ENCODE data around the gene ST6GALNAC2.
"Not testable (repeated sequence)": the region's sequence is repeated elsewhere in the genome, so short reads cannot be mapped to it uniquely, and the experiment has no call there.

Gene ST6GALNAC2

DNA sequence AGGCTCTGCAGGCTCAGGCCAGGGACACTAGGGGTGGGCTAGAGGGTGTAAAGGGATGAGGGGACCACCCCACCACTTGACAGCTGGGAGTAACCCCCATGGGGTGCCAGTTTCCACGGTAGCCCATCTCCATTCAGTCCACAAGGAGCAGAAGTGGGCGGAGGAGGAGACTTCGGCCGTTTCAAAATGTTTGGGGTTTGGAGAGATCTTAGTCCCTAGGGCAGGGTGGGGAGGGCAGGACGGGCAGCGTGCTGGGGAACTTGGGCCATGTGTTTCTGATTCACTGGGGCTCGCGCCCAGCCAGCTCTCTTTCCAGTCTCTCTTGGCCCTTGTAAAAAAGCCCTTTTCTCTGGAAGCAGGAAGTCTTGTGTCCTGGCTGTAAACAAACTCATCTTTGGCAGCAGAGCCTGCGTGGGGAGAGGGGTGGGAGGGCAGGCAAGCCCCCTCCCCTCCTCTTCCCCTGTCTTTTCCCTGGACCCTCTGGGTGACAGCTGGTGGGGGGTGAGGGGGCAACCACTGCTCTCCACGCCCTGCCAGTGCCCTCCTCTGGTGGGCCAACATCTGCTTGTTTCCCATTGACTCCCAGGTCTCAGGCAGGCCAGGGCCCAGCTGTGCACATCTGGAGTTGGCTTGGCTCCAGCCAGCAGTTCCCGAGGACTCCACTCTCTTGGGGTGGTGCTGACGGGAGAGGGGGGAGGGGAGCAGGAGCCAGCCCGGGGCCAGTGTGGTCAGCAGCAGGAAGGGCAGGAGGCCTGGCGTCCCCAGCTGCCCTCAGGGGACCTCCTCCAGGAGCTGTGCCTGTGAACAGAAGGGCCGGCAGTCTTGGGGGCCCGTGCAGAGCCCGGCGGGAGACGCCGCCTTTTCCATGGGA, 56.2 kb downstream of the ST6GALNAC2 start:
- H3K27me3 ChIP-seq (replicated peaks in 2 of 5; ENCODE audit: control insufficient read depth in 4 of 5, insufficient read depth in 5 of 5, low read length in 4 of 5): no peaks in the 10 kb centered on the region
- H3K4me1 ChIP-seq (ENCODE audit: control extremely low read depth in 1 of 4, control insufficient read depth in 4 of 4, insufficient read depth in 4 of 4, low read length in 3 of 4): peaks cover 3 to 37% (median 34%) of the 10 kb centered on the region in 4 experiments
- 75% methylated on average over 11 of the region's 20 CpGs for WGBS (ENCODE audit: insufficient coverage)
- H3K36me3 ChIP-seq (ENCODE audit: control insufficient read depth in 4 of 4, insufficient read depth in 4 of 4, low read length in 3 of 4): no peaks in the 10 kb centered on the region
- no peak overlapping the region for H3K27ac ChIP-seq (ENCODE audit: insufficient read depth in 1 of 2, low read depth in 1 of 2, low read length in 2 of 2, poor library complexity in 1 of 2, severe bottlenecking in 2 of 2)
- no peak for DNase-seq
- CTCF ChIA-PET: interaction anchor here (0.9 to 3.4 kb wide), 6 partner anchors 16 to 152 kb away, joined by 3 to 31 read pairs (median 4); no protein-coding TSS in a partner anchor
- no peak overlapping the region for H3K4me3 ChIP-seq (ENCODE audit: control insufficient read depth in 1 of 7, extremely low read depth in 1 of 7, insufficient read depth in 4 of 7, low read depth in 2 of 7, low read length in 6 of 7)
- H3K9me3 ChIP-seq (ENCODE audit: control extremely low read depth in 1 of 5, control insufficient read depth in 4 of 5, insufficient read depth in 2 of 5, low read depth in 1 of 5, low read length in 4 of 5): no peaks in the 10 kb centered on the region
- POLR2A ChIA-PET: interaction anchor here (2.5 kb wide), 1 partner anchor 17 kb away, joined by 13 read pairs; no protein-coding TSS in a partner anchor

DNA sequence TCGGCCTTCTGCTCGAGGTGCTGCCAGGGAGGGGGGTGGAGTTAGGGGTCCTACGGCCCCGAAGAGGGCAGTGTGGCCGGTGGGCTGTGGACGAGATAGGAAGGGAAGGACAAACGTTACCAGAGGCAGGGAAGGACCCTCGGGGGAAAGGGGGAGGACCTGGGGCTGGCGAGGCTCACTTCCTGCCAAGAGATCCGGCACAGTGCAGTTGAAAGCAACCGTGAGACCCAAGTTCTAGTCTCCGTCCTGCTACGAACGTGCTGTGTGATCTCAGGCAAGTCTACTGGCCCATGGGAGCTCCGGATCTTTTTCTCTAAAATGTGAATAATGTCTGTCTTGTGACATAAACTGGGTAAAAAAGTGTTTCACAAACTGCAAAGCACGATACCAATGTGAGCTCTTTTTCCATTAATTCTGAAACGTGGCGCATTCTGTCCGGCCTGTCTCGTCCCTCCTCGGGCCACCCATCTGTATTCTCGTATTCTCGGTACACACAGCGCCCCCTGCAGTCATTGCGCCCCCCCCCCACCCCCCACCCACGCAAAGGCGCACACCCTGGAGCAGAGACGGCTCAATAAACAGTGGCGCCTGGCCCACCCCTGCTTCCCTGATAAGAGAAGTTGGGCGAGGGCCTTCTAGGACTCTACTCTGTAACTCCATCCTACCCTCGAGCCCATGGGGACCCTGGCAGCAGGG, 57.0 kb downstream of the ST6GALNAC2 start:
- Histone ChIP-seq H3K4me1 (ENCODE audit: control extremely low read depth in 1 of 4, control insufficient read depth in 4 of 4, insufficient read depth in 4 of 4, low read length in 3 of 4) (peaks cover 3 to 37% (median 34%) of the 10 kb centered on the region in 4 experiments), H3K9me3 (ENCODE audit: control extremely low read depth in 1 of 5, control insufficient read depth in 4 of 5, insufficient read depth in 2 of 5, low read depth in 1 of 5, low read length in 4 of 5) (no peaks in the 10 kb centered on the region), H3K27ac (ENCODE audit: insufficient read depth in 1 of 2, low read depth in 1 of 2, low read length in 2 of 2, poor library complexity in 1 of 2, severe bottlenecking in 2 of 2) (no peak overlapping the region), H3K27me3 (replicated peaks in 2 of 5; ENCODE audit: control insufficient read depth in 4 of 5, insufficient read depth in 5 of 5, low read length in 4 of 5) (no peaks in the 10 kb centered on the region), H3K36me3 (ENCODE audit: control insufficient read depth in 4 of 4, insufficient read depth in 4 of 4, low read length in 3 of 4) (no peaks in the 10 kb centered on the region), H3K4me3 (ENCODE audit: control insufficient read depth in 1 of 7, extremely low read depth in 1 of 7, insufficient read depth in 4 of 7, low read depth in 2 of 7, low read length in 6 of 7) (peak overlapping the region in 2 of 7 experiments; percentile 26 to 59)
- ChIA-PET POLR2A (interaction anchor here (1.4 to 2.5 kb wide), 2 partner anchors 12 to 18 kb away, joined by 4 to 13 read pairs; partner anchors contain the start of gene PRCD), CTCF (interaction anchor here (0.8 to 3.4 kb wide), 11 partner anchors 9 to 153 kb away, joined by 3 to 31 read pairs (median 5); partner anchors contain the start of gene PRCD)
- peak in 2 of 3 donors; percentile 37 to 49 for DNase-seq
- 68% methylated on average over 25 of the region's 31 CpGs for WGBS (ENCODE audit: insufficient coverage)

DNA sequence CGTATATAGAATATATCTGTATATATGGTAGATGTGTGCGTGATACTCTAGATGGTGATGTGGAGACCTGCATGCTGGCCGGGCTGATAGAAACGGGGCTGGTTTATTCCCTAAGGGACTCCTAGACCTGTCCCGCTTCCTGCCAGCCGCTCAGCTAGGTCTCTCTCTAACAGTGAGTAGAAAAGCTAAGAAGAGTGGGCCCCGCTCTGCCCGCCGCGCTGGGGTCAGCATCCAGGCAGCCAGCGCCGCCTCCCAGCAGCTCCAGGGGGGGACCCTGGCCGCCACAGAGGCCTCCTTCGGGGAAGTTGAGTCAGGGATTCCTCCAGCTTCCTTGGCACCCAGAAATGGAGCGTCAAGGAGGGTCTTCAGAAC, 57.5 kb downstream of the ST6GALNAC2 start:
- CTCF ChIA-PET: interaction anchor here (0.5 to 3.4 kb wide), 12 partner anchors 8 to 154 kb away, joined by 3 to 31 read pairs (median 4); partner anchors contain the start of gene PRCD
- Histone ChIP-seq H3K27me3 (replicated peaks in 2 of 5; ENCODE audit: control insufficient read depth in 4 of 5, insufficient read depth in 5 of 5, low read length in 4 of 5) (no peaks in the 10 kb centered on the region), H3K36me3 (ENCODE audit: control insufficient read depth in 4 of 4, insufficient read depth in 4 of 4, low read length in 3 of 4) (no peaks in the 10 kb centered on the region), H3K27ac (ENCODE audit: insufficient read depth in 1 of 2, low read depth in 1 of 2, low read length in 2 of 2, poor library complexity in 1 of 2, severe bottlenecking in 2 of 2) (no peak overlapping the region), H3K9me3 (ENCODE audit: control extremely low read depth in 1 of 5, control insufficient read depth in 4 of 5, insufficient read depth in 2 of 5, low read depth in 1 of 5, low read length in 4 of 5) (no peaks in the 10 kb centered on the region), H3K4me3 (ENCODE audit: control insufficient read depth in 1 of 7, extremely low read depth in 1 of 7, insufficient read depth in 4 of 7, low read depth in 2 of 7, low read length in 6 of 7) (peak overlapping the region in 2 of 7 experiments; percentile 26 to 59), H3K4me1 (ENCODE audit: control extremely low read depth in 1 of 4, control insufficient read depth in 4 of 4, insufficient read depth in 4 of 4, low read length in 3 of 4) (peaks cover 3 to 43% (median 39%) of the 10 kb centered on the region in 4 experiments)
- 63% methylated on average over 13 of the region's 15 CpGs for WGBS (ENCODE audit: insufficient coverage)
- DNase-seq: no peak
- POLR2A ChIA-PET: interaction anchor here (0.6 to 2.5 kb wide), 5 partner anchors 12 to 58 kb away, joined by 3 to 13 read pairs (median 4); partner anchors contain the start of genes PRCD and ST6GALNAC2

DNA sequence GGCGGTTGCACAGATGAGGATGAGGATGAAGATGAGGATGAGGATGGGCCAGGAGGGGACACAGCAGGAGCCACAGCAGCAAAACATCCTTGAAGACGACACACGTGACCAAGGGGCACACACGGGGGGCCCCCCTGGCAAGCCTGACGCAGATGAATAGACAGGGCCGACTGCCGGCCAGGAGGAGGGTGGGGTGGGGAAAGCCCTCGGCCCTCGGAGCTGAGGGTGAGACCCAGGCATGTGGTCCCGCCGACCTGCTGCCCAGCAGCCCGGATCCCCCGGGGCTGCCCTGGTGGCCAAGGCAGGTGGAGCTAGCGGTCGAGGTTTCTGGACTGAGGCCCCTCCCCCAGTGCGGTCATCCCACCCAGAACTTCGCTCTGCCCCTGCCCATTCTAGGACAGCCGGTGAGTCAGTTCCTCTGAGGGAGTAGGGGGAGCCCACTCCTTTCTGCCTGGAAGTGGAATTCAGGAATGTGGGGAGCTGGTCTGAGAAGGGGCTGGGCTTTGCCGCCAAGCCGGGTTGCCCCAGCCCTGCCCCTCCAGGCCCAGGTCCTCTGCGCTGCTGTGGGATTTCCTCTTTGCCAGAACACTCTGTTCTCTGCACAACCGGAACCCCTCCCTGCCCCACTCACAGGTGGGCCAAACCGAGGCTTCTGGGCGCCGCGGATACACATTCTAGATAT, 58.1 kb downstream of the ST6GALNAC2 start:
- peak overlapping the region in 4 of 7 experiments; percentile 6 to 59 (median 26) for H3K4me3 ChIP-seq (ENCODE audit: control insufficient read depth in 1 of 7, extremely low read depth in 1 of 7, insufficient read depth in 4 of 7, low read depth in 2 of 7, low read length in 6 of 7)
- DNase-seq: peak in 2 of 3 donors; percentile 66 to 75
- H3K27ac ChIP-seq (ENCODE audit: insufficient read depth in 1 of 2, low read depth in 1 of 2, low read length in 2 of 2, poor library complexity in 1 of 2, severe bottlenecking in 2 of 2): no peak overlapping the region
- ChIA-PET CTCF (interaction anchor here (0.5 to 3.4 kb wide), 12 partner anchors 8 to 154 kb away, joined by 3 to 31 read pairs (median 4); partner anchors contain the start of gene PRCD), POLR2A (interaction anchor here (0.6 to 2.5 kb wide), 5 partner anchors 13 to 58 kb away, joined by 3 to 13 read pairs (median 4); partner anchors contain the start of genes PRCD and ST6GALNAC2)
- 22% methylated on average over 13 of the region's 26 CpGs for whole genome bisulfite sequencing (ENCODE audit: insufficient coverage)
- H3K27me3 ChIP-seq (replicated peaks in 2 of 5; ENCODE audit: control insufficient read depth in 4 of 5, insufficient read depth in 5 of 5, low read length in 4 of 5): no peaks in the 10 kb centered on the region
- H3K36me3 ChIP-seq (ENCODE audit: control insufficient read depth in 4 of 4, insufficient read depth in 4 of 4, low read length in 3 of 4): no peaks in the 10 kb centered on the region
- H3K4me1 ChIP-seq (ENCODE audit: control extremely low read depth in 1 of 4, control insufficient read depth in 4 of 4, insufficient read depth in 4 of 4, low read length in 3 of 4): peaks cover 3 to 46% (median 43%) of the 10 kb centered on the region in 4 experiments
- H3K9me3 ChIP-seq (ENCODE audit: control extremely low read depth in 1 of 5, control insufficient read depth in 4 of 5, insufficient read depth in 2 of 5, low read depth in 1 of 5, low read length in 4 of 5): no peaks in the 10 kb centered on the region

DNA sequence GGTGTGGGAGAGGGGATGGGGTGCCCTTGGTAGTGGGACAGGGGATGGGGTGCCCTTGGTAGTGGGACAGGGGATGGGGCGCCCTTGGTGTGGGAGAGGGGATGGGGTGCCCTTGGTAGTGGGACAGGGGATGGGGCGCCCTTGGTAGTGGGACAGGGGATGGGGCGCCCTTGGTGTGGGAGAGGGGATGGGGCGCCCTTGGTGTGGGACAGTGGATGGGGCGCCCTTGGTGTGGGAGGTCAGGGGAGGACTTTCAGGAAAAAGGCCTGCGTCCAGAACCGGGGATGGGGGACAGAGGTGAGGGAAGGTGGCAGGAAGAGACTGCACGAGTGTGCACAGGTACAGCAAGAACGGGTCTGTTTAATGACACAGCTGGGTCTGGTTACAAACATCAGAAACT, 58.6 kb downstream of the ST6GALNAC2 start:
- H3K9me3 ChIP-seq (ENCODE audit: control extremely low read depth in 1 of 5, control insufficient read depth in 4 of 5, insufficient read depth in 2 of 5, low read depth in 1 of 5, low read length in 4 of 5); DNase-seq; H3K27me3 ChIP-seq (replicated peaks in 2 of 5; ENCODE audit: control insufficient read depth in 4 of 5, insufficient read depth in 5 of 5, low read length in 4 of 5); H3K36me3 ChIP-seq (ENCODE audit: control insufficient read depth in 4 of 4, insufficient read depth in 4 of 4, low read length in 3 of 4); H3K27ac ChIP-seq (ENCODE audit: insufficient read depth in 1 of 2, low read depth in 1 of 2, low read length in 2 of 2, poor library complexity in 1 of 2, severe bottlenecking in 2 of 2): not testable (repeated sequence)
- WGBS (ENCODE audit: insufficient coverage): 60% methylated on average over 4 of the region's 9 CpGs
- CTCF ChIA-PET: interaction anchor here (0.9 to 3.4 kb wide), 5 partner anchors 13 to 60 kb away, joined by 3 to 31 read pairs (median 8); partner anchors contain the start of gene PRCD
- POLR2A ChIA-PET: interaction anchor here (1.1 to 2.5 kb wide), 3 partner anchors 20 to 59 kb away, joined by 3 to 13 read pairs (median 6); partner anchors contain the start of gene ST6GALNAC2
- peak overlapping the region in 1 of 7 experiments; percentile 26 for H3K4me3 ChIP-seq (ENCODE audit: control insufficient read depth in 1 of 7, extremely low read depth in 1 of 7, insufficient read depth in 4 of 7, low read depth in 2 of 7, low read length in 6 of 7)
- H3K4me1 ChIP-seq (ENCODE audit: control extremely low read depth in 1 of 4, control insufficient read depth in 4 of 4, insufficient read depth in 4 of 4, low read length in 3 of 4): peaks cover 3 to 46% (median 43%) of the 10 kb centered on the region in 4 experiments

DNA sequence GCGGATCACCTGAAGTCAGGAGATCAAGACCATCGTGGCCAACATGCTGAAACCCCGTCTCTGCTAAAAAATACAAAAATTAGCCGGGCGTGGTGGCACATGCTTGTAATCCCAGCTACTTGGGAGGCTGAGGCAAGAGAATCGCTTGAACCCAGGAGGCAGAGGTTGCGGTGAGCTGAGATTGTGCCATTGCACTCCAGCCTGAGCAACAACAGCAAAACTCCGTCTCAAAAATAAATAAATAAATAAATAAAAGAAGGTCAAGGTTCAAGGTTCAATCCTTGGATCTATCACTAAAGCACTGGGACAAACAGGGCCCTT, 60.2 kb downstream of the ST6GALNAC2 start:
- H3K27ac ChIP-seq (ENCODE audit: insufficient read depth in 1 of 2, low read depth in 1 of 2, low read length in 2 of 2, poor library complexity in 1 of 2, severe bottlenecking in 2 of 2); DNase-seq; H3K4me3 ChIP-seq (ENCODE audit: control insufficient read depth in 1 of 7, extremely low read depth in 1 of 7, insufficient read depth in 4 of 7, low read depth in 2 of 7, low read length in 6 of 7); H3K36me3 ChIP-seq (ENCODE audit: control insufficient read depth in 4 of 4, insufficient read depth in 4 of 4, low read length in 3 of 4); POLR2A ChIA-PET; H3K9me3 ChIP-seq (ENCODE audit: control extremely low read depth in 1 of 5, control insufficient read depth in 4 of 5, insufficient read depth in 2 of 5, low read depth in 1 of 5, low read length in 4 of 5); H3K27me3 ChIP-seq (replicated peaks in 2 of 5; ENCODE audit: control insufficient read depth in 4 of 5, insufficient read depth in 5 of 5, low read length in 4 of 5): not testable (repeated sequence)
- 92% methylated on average over 5 of the region's 8 CpGs for WGBS (ENCODE audit: insufficient coverage)
- CTCF ChIA-PET: interaction anchor here (0.8 to 7.9 kb wide), 10 partner anchors 15 to 156 kb away, joined by 3 to 92 read pairs (median 18); partner anchors contain the start of genes PRCD and ST6GALNAC2
- H3K4me1 ChIP-seq (ENCODE audit: control extremely low read depth in 1 of 4, control insufficient read depth in 4 of 4, insufficient read depth in 4 of 4, low read length in 3 of 4): peaks cover 2 to 42% (median 39%) of the 10 kb centered on the region in 4 experiments
